ENCODE data around the gene RHOXF1.
"Not testable (repeated sequence)": the region's sequence is repeated elsewhere in the genome, so short reads cannot be mapped to it uniquely, and the experiment has no call there.

DNA sequence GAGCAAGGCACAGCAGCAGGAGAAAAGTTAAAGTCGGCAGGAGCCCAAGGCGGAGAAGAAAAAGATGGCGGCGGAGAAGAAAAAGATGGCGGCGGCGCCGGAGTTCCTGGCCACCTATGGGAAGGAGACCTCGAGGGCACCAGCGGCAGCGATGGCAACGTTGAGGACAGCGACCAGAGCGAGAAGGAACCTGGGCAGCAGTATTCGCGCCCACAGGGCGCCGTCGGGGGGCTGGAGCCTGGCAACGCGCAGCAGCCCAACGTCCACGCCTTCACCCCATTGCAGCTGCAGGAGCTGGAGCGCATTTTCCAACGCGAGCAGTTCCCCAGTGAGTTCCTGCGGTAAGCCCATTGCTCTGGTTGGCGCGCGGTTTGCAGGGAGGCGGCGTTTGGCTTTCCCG, 43.4 kb upstream of the RHOXF1 start:
- TF ChIP-seq, protein P1, sequence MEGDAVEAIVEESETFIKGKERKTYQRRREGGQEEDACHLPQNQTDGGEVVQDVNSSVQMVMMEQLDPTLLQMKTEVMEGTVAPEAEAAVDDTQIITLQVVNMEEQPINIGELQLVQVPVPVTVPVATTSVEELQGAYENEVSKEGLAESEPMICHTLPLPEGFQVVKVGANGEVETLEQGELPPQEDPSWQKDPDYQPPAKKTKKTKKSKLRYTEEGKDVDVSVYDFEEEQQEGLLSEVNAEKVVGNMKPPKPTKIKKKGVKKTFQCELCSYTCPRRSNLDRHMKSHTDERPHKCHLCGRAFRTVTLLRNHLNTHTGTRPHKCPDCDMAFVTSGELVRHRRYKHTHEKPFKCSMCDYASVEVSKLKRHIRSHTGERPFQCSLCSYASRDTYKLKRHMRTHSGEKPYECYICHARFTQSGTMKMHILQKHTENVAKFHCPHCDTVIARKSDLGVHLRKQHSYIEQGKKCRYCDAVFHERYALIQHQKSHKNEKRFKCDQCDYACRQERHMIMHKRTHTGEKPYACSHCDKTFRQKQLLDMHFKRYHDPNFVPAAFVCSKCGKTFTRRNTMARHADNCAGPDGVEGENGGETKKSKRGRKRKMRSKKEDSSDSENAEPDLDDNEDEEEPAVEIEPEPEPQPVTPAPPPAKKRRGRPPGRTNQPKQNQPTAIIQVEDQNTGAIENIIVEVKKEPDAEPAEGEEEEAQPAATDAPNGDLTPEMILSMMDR (conservative IDR thresholded peaks at IDR 0.05; ENCODE audit: low read depth, low read length), result not testable (repeated sequence)
- not testable (repeated sequence) for TF ChIP-seq EZH2 (IDR thresholded peaks at IDR 0.05; ENCODE audit: borderline replicate concordance, low read depth, low read length, poor library complexity, severe bottlenecking)
